Measurements from ENCODE around the gene IL1F10. TPM values are rescaled to one million over a fixed set of nuclear protein-coding genes. Genes with fewer than 3 reads are reported as not detected.
A peak's percentile ranks its signal among the peaks of the same experiment; 100 is the strongest.

IL1F10 gene
- total RNA-seq, 1 donor from 2014 or later = not detected

- Histone ChIP-seq H3K27me3 (no peaks in the 10 kb centered on the region), H3K4me3 (no peak overlapping the region), H3K9me3 (no peaks in the 10 kb centered on the region), H3K4me1 (no peaks in the 10 kb centered on the region), H3K27ac (no peak overlapping the region), H3K36me3 (no peaks in the 10 kb centered on the region)
- no peak for TF ChIP-seq CTCF (IDR thresholded peaks at IDR 0.05)
- no peak for DNase-seq
- intact Hi-C loops (cut with DNase I) = no loop called here
- no peak for ATAC-seq
These were observed 30.3 kb downstream of the IL1F10 start for GRCh38 chr2:113098041-113098440.

- no peak overlapping the region for H3K4me3 ChIP-seq
- H3K9me3 ChIP-seq = no peaks in the 10 kb centered on the region
- H3K36me3 ChIP-seq = no peaks in the 10 kb centered on the region
- no peaks in the 10 kb centered on the region for H3K27me3 ChIP-seq
- DNase-seq (no peak), ATAC-seq (no peak)
- no peak overlapping the region for H3K27ac ChIP-seq
- no peaks in the 10 kb centered on the region for H3K4me1 ChIP-seq
- no peak for TF ChIP-seq CTCF (IDR thresholded peaks at IDR 0.05)
- intact Hi-C loops (cut with DNase I) = no loop called here
These were observed 30.8 kb downstream of the IL1F10 start for GRCh38 chr2:113098532-113098931.

GRCh38 chr2:113102133-113102532, 34.4 kb downstream of the IL1F10 start:
- Histone ChIP-seq H3K36me3 (no peaks in the 10 kb centered on the region), H3K27me3 (no peaks in the 10 kb centered on the region), H3K4me3 (no peak overlapping the region), H3K4me1 (no peaks in the 10 kb centered on the region), H3K27ac (no peak overlapping the region), H3K9me3 (no peaks in the 10 kb centered on the region)
- TF ChIP-seq CTCF (IDR thresholded peaks at IDR 0.05) = no peak
- ATAC-seq = no peak
- intact Hi-C loops (cut with DNase I) = no loop called here
- no peak for DNase-seq

- TF ChIP-seq CTCF (IDR thresholded peaks at IDR 0.05) = no peak
- no peaks in the 10 kb centered on the region for H3K4me1 ChIP-seq
- H3K9me3 ChIP-seq = no peaks in the 10 kb centered on the region
- H3K36me3 ChIP-seq = no peaks in the 10 kb centered on the region
- H3K27ac ChIP-seq = no peak overlapping the region
- no peak overlapping the region for H3K4me3 ChIP-seq
- DNase-seq (no peak), ATAC-seq (no peak)
- no peaks in the 10 kb centered on the region for H3K27me3 ChIP-seq
- intact Hi-C loops (cut with DNase I) = no loop called here
These were observed 35.5 kb downstream of the IL1F10 start for GRCh38 chr2:113103277-113103676.

- H3K4me3 ChIP-seq = no peak overlapping the region
- H3K36me3 ChIP-seq = no peaks in the 10 kb centered on the region
- no peaks in the 10 kb centered on the region for H3K9me3 ChIP-seq
- DNase-seq (no peak), ATAC-seq (peak; percentile 85)
- H3K27ac ChIP-seq = no peak overlapping the region
- no peak for TF ChIP-seq CTCF (IDR thresholded peaks at IDR 0.05)
- no peaks in the 10 kb centered on the region for H3K27me3 ChIP-seq
- intact Hi-C loops (cut with DNase I) = no loop called here
- no peaks in the 10 kb centered on the region for H3K4me1 ChIP-seq
These were observed 36.4 kb downstream of the IL1F10 start for GRCh38 chr2:113104054-113104611.

Data from upper lobe of right lung (tissue), 1 donor.